GM12891 (cell line): ENCODE data around the gene NPIPA5.
"Not testable (repeated sequence)": the region's sequence is repeated elsewhere in the genome, so short reads cannot be mapped to it uniquely, and the experiment has no call there.

Experiments used
- PAX5 ChIP-seq: IDR thresholded peaks from 2 replicates; pipeline ENCODE4 v1.6.1; 2011; ENCODE audit warnings: low read length, moderate library complexity, mild to moderate bottlenecking; ENCODE audit not compliant: insufficient read depth, severe bottlenecking
- POLR2A ChIP-seq: IDR thresholded peaks from 2 replicates; pipeline ENCODE4 v1.6.1; 2011; ENCODE audit warnings: low read depth, low read length, control low read depth
- POLR2AphosphoS5 ChIP-seq: IDR thresholded peaks from 2 replicates; pipeline ENCODE4 v1.6.1; 2011; ENCODE audit warnings: low read depth, low read length, control low read depth
- TAF1 ChIP-seq: IDR thresholded peaks from 2 replicates; pipeline ENCODE4 v1.6.1; 2011; ENCODE audit warnings: low read depth, low read length, control low read depth

DNA sequence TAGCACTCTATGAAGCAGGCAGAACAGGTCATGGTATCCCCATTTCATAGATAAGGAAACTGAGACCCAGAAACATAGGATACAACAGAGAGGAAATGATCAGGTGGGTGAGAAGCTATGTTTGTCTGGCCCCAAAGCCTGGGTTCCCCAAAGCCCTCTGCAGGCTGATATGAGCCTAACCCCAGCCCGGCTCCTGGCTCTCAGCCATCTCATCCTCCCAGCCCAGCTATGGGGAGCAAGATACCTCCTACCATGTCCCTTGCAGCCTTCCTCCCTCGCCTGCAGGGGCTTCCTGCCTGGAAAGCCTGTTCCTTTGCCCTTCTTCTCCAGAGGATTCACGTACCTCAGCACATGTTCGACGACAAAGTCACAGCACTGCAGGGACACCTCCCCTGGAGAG lies 26.3 kb downstream of the NPIPA5 start:
- not testable (repeated sequence) for TF ChIP-seq TAF1, POLR2A, POLR2AphosphoS5, PAX5
